ENCODE data around the gene GOLT1B. TPM values are rescaled to one million over a fixed set of nuclear protein-coding genes. Genes with fewer than 3 reads are reported as not detected.

The GOLT1B gene
- total and polyA plus RNA-seq, 9 of the 15 experiments (the other 6 are each of a cell fraction or from before 2014, with no cell fraction given), result 9.4 to 66.1 (median 26.7) TPM

DNA sequence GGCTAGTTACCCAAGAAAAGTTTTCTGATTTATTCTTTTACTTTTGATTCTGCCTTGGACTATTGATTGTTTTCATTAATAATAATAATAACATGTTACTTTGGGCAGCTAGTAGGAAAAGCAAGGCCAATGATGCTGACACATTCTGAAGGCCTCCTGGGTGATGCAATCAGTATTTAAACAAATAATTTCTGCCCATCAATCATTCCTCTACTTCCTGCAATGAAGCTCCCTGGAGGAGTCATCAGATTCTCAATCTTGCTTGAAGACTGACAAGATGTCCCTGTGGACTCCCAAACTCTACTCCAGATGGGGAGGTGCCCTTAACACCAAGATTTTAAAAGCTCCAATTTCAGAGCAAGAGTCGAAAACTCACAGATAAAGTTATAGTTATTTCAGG lies 24.5 kb downstream of the GOLT1B start, which contains the start of gene SPX (continued):
- TF ChIP-seq ARNT (IDR thresholded peaks at IDR 0.05) (no peak), GTF2E2 (tag; IDR thresholded peaks at IDR 0.05) (no peak), THRA (IDR thresholded peaks at IDR 0.05) (no peak), ZNF408 (CRISPR knock-in tag; IDR thresholded peaks at IDR 0.05; ENCODE audit: low read depth) (no peak), ATF3 (IDR thresholded peaks at IDR 0.05) (peak; percentile 88), ATF3 (CRISPR knock-in tag; conservative IDR thresholded peaks at IDR 0.05) (no peak), CEBPB (tag; IDR thresholded peaks at IDR 0.05) (peak; percentile 42; the same call in 1 of the 2 replicates), NBN (IDR thresholded peaks at IDR 0.05; ENCODE audit: low read depth) (no peak), CTBP1 (IDR thresholded peaks at IDR 0.05; ENCODE audit: borderline replicate concordance) (peak; percentile 20; the same call in 1 of the 2 replicates), KAT7 (CRISPR knock-in tag; IDR thresholded peaks at IDR 0.05; ENCODE audit: borderline replicate concordance) (no peak)
- TF ChIP-seq, protein P1, sequence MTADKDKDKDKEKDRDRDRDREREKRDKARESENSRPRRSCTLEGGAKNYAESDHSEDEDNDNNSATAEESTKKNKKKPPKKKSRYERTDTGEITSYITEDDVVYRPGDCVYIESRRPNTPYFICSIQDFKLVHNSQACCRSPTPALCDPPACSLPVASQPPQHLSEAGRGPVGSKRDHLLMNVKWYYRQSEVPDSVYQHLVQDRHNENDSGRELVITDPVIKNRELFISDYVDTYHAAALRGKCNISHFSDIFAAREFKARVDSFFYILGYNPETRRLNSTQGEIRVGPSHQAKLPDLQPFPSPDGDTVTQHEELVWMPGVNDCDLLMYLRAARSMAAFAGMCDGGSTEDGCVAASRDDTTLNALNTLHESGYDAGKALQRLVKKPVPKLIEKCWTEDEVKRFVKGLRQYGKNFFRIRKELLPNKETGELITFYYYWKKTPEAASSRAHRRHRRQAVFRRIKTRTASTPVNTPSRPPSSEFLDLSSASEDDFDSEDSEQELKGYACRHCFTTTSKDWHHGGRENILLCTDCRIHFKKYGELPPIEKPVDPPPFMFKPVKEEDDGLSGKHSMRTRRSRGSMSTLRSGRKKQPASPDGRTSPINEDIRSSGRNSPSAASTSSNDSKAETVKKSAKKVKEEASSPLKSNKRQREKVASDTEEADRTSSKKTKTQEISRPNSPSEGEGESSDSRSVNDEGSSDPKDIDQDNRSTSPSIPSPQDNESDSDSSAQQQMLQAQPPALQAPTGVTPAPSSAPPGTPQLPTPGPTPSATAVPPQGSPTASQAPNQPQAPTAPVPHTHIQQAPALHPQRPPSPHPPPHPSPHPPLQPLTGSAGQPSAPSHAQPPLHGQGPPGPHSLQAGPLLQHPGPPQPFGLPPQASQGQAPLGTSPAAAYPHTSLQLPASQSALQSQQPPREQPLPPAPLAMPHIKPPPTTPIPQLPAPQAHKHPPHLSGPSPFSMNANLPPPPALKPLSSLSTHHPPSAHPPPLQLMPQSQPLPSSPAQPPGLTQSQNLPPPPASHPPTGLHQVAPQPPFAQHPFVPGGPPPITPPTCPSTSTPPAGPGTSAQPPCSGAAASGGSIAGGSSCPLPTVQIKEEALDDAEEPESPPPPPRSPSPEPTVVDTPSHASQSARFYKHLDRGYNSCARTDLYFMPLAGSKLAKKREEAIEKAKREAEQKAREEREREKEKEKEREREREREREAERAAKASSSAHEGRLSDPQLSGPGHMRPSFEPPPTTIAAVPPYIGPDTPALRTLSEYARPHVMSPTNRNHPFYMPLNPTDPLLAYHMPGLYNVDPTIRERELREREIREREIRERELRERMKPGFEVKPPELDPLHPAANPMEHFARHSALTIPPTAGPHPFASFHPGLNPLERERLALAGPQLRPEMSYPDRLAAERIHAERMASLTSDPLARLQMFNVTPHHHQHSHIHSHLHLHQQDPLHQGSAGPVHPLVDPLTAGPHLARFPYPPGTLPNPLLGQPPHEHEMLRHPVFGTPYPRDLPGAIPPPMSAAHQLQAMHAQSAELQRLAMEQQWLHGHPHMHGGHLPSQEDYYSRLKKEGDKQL (CRISPR knock-in tag; IDR thresholded peaks at IDR 0.05; ENCODE audit: borderline replicate concordance), result no peak
- TF ChIP-seq, protein P2, sequence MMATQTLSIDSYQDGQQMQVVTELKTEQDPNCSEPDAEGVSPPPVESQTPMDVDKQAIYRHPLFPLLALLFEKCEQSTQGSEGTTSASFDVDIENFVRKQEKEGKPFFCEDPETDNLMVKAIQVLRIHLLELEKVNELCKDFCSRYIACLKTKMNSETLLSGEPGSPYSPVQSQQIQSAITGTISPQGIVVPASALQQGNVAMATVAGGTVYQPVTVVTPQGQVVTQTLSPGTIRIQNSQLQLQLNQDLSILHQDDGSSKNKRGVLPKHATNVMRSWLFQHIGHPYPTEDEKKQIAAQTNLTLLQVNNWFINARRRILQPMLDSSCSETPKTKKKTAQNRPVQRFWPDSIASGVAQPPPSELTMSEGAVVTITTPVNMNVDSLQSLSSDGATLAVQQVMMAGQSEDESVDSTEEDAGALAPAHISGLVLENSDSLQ (IDR thresholded peaks at IDR 0.05), result peak; percentile 92
- TF ChIP-seq, protein P3, sequence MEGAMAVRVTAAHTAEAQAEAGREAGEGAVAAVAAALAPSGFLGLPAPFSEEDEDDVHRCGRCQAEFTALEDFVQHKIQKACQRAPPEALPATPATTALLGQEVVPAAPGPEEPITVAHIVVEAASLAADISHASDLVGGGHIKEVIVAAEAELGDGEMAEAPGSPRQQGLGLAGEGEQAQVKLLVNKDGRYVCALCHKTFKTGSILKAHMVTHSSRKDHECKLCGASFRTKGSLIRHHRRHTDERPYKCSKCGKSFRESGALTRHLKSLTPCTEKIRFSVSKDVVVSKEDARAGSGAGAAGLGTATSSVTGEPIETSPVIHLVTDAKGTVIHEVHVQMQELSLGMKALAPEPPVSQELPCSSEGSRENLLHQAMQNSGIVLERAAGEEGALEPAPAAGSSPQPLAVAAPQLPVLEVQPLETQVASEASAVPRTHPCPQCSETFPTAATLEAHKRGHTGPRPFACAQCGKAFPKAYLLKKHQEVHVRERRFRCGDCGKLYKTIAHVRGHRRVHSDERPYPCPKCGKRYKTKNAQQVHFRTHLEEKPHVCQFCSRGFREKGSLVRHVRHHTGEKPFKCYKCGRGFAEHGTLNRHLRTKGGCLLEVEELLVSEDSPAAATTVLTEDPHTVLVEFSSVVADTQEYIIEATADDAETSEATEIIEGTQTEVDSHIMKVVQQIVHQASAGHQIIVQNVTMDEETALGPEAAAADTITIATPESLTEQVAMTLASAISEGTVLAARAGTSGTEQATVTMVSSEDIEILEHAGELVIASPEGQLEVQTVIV (CRISPR knock-in tag; IDR thresholded peaks at IDR 0.05; ENCODE audit: borderline replicate concordance), result no peak

All from K562 (cell line).